HFF-Myc (cell line): ENCODE results near the gene PWWP2B.

Source experiments
- DNase-seq: peaks from one replicate; pipeline ENCODE4 v3.0.0-alpha.2; 2011; ENCODE audit warnings: low read depth; ENCODE audit errors: extremely low read depth
- H3K4me3 ChIP-seq: replicated peaks from 2 replicates; pipeline ENCODE4 v1.5.1; 2011; ENCODE audit warnings: low read depth, mild to moderate bottlenecking, control low read depth, low read length
- TF ChIP-seq, protein P1 (sequence below): IDR thresholded peaks from 2 replicates; pipeline ENCODE4 v1.5.1; 2012; ENCODE audit warnings: mild to moderate bottlenecking, low read depth, low read length, control low read depth; ENCODE audit errors: missing control alignments

The PWWP2B gene

DNA sequence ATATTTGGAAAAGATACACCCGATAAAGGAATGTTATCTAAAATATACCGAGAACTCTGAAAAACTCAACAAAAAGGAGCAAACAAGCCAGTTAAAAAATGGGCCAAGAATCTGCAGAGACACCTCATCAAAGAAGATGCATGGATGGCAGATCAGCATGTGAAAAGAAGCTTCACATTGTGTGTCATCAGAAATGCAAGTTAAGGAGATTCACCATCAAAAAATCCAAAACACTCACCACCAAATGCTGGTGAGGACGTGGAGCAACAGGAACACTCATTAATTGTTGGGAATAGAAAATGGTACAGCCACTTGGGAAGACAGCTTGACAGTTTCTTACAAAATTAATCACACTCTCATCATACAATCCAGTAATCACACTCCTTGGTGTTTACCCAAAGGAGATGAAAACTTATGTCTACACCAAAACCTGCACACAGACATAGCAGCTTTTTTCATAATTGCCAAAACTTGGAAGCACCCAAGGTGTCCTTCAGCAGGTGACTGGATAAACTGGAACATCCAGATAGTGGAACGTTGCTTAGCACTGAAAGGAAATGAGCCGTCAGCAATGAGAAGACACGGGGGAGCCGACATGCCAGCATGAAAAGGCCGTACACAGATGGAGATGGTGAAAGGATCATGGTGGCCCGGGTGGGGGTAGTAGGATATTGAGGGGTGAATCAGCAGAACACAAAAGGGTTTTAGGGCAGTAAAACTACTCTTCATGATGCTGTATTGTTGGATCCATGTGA lies 27.9 kb upstream of the PWWP2B start:
- DNase-seq, result no peak
- no peak overlapping the region for H3K4me3 ChIP-seq
- TF ChIP-seq, protein P1, sequence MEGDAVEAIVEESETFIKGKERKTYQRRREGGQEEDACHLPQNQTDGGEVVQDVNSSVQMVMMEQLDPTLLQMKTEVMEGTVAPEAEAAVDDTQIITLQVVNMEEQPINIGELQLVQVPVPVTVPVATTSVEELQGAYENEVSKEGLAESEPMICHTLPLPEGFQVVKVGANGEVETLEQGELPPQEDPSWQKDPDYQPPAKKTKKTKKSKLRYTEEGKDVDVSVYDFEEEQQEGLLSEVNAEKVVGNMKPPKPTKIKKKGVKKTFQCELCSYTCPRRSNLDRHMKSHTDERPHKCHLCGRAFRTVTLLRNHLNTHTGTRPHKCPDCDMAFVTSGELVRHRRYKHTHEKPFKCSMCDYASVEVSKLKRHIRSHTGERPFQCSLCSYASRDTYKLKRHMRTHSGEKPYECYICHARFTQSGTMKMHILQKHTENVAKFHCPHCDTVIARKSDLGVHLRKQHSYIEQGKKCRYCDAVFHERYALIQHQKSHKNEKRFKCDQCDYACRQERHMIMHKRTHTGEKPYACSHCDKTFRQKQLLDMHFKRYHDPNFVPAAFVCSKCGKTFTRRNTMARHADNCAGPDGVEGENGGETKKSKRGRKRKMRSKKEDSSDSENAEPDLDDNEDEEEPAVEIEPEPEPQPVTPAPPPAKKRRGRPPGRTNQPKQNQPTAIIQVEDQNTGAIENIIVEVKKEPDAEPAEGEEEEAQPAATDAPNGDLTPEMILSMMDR, result no peak

DNA sequence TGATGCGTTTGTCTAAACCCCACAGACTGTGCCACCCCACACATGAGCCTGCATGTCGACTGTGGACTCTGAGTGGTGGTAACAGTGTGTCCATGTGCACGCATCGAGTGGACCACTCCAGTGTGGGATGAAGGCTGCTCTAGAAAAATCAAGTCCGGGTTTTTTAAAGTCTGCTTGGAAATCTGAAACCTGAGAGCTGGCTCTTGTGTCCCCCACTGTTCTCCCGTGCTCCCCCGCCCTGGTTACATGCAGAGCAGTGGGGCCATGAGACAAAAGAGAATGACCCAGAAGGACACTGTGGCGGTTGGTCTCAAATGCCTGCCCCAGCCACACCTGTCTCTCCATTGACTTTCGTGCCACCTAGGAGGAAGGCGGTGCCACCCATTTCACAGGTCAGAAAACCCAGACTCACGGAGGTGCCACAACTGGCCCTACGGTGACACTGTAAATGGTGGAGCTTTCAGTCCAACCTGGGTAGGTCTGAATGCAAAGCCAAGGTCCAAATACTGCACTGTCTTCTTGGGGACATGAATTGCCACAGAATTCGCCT lies 27.3 kb upstream of the PWWP2B start:
- TF ChIP-seq, protein P1, result no peak
- no peak for DNase-seq
- no peak overlapping the region for H3K4me3 ChIP-seq

GRCh38 chr10:132370426-132371340 lies 26.3 kb upstream of the PWWP2B start:
- DNase-seq, result no peak
- no peak overlapping the region for H3K4me3 ChIP-seq
- TF ChIP-seq, protein P1, result no peak

GRCh38 chr10:132371641-132372081 lies 25.3 kb upstream of the PWWP2B start:
- TF ChIP-seq, protein P1, result peak; percentile 63
- no peak overlapping the region for H3K4me3 ChIP-seq
- DNase-seq, result no peak

DNA sequence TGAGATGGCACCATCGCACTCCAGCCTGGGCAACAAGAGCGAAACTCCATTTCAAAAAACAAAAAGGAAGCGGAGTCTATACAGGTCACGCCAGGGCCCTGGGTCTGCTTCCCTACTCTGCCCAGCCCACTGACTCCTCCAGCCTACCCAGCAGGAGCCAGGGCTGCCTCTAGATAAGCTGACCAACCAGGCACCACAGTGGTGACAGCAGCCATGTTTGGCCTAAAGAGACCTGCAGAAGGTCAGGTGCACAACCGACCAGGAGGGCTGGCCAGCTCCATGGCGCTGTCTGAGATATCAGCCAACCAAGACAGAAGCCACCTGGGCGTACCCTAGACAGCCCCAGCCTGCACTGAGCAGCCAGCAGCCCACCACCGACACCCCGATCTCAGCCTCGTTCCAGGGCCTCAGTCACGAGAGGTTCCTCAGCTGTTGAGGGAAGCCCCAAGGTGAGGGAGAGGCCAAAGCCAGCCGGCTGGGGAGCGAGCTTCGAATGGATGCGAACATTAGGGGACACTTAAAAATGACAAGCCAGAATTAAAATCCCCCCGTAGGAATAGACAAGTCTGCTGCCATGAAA lies 24.4 kb upstream of the PWWP2B start:
- no peak overlapping the region for H3K4me3 ChIP-seq
- TF ChIP-seq, protein P1, result no peak

GRCh38 chr10:132373241-132373955 lies 23.6 kb upstream of the PWWP2B start:
- H3K4me3 ChIP-seq, result no peak overlapping the region
- DNase-seq, result no peak
- TF ChIP-seq, protein P1, result no peak

More for the DNA sequence above, 24.4 kb upstream of the PWWP2B start:
- DNase-seq, result no peak
